ENCODE measurements around the gene MED14.

DNA sequence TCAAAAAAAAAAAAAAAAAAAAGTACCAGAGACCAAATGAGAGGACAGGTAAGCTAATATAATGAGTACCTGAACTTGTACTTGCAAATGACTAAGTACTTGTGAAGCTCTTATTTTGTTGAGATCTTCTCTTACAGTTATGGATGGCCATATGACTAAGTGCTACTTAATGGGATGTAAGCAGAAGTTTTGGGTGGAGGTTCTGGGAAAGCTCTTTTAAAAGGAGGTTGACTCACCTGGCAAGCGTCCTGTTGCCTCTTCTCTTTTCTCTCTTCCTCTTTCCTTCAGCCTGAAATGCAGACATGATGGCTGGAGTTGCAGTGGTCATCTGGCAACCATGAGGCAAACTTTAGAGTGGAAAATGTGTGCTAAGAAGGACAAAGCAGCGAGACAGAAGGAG lies 36.9 kb upstream of the MED14 start:
- TF ChIP-seq, protein P1, sequence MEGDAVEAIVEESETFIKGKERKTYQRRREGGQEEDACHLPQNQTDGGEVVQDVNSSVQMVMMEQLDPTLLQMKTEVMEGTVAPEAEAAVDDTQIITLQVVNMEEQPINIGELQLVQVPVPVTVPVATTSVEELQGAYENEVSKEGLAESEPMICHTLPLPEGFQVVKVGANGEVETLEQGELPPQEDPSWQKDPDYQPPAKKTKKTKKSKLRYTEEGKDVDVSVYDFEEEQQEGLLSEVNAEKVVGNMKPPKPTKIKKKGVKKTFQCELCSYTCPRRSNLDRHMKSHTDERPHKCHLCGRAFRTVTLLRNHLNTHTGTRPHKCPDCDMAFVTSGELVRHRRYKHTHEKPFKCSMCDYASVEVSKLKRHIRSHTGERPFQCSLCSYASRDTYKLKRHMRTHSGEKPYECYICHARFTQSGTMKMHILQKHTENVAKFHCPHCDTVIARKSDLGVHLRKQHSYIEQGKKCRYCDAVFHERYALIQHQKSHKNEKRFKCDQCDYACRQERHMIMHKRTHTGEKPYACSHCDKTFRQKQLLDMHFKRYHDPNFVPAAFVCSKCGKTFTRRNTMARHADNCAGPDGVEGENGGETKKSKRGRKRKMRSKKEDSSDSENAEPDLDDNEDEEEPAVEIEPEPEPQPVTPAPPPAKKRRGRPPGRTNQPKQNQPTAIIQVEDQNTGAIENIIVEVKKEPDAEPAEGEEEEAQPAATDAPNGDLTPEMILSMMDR (IDR thresholded peaks at IDR 0.05), result no peak
- TF ChIP-seq POLR2A (IDR thresholded peaks at IDR 0.05), result no peak

Measured in esophagus squamous epithelium (tissue), 4 donors.